Fibroblast of the aortic adventitia (primary cell): ENCODE measurements around the gene MAD1L1. TPM values are rescaled to one million over a fixed set of nuclear protein-coding genes. Genes with fewer than 3 reads are reported as not detected.

Experiments
- DNase-seq: peaks from one replicate; pipeline ENCODE4 v3.0.0-alpha.2; 2010; ENCODE audit warnings: low read depth
- H3K4me3 ChIP-seq: 2 replicates; pipeline ENCODE4 v1.5.1; 2011; ENCODE audit warnings: low read depth, mild to moderate bottlenecking, control low read depth, low read length, moderate library complexity
- total RNA-seq: library from RNA; depleted of rRNA; stranded (reverse); fragments of >200 nt; gene quantifications from 2 replicates; pipeline ENCODE4 v1.2.3, GENCODE V29; 2012; ENCODE audit warnings: low replicate concordance
- TF ChIP-seq, protein P1 (sequence below): IDR thresholded peaks from 2 replicates; pipeline ENCODE4 v1.5.1; 2011; ENCODE audit warnings: mild to moderate bottlenecking, low read length, control low read depth, inconsistent platforms; ENCODE audit not compliant: insufficient read depth

Gene MAD1L1
- total RNA-seq, 1 donor, result 22.9 TPM

DNA sequence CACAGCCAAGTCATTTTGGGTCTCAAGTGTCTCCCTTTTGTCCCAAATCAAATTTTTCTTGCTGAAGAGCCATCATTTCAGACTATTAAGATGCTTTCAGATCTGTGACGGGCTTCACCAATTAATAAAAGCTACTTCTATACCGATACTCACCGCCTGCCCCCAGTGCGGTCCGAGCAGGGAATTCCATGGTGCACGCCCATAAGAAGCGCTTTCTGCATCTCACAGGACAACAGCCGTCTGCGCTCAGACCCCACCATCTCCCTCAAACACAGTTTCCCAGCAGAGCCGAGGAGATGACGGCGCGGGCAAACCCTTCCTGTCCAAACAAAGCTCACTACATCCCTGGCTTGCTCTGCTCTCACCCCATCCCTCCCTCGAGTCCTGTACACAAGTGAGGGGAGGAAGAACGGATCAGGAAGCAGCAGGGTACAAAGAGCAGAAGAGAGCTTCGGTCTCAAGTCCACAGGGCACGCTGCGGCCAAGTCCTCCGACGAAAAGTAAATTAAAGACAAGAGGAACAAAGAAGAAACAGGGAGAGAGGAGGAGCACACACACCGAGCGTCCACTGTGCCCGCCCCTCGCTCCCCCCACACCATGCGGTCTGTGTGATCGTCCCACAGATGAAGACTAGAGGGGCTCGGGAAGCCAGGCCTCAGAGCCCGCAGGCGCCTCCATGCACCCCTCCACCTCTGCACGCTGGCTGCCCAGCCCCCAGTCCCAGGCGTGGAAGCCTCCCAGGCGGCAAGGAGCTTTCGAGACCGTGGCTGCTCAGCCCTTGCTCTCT lies 121.9 kb downstream of the MAD1L1 start:
- peak; percentile 13 for DNase-seq
- TF ChIP-seq, protein P1, sequence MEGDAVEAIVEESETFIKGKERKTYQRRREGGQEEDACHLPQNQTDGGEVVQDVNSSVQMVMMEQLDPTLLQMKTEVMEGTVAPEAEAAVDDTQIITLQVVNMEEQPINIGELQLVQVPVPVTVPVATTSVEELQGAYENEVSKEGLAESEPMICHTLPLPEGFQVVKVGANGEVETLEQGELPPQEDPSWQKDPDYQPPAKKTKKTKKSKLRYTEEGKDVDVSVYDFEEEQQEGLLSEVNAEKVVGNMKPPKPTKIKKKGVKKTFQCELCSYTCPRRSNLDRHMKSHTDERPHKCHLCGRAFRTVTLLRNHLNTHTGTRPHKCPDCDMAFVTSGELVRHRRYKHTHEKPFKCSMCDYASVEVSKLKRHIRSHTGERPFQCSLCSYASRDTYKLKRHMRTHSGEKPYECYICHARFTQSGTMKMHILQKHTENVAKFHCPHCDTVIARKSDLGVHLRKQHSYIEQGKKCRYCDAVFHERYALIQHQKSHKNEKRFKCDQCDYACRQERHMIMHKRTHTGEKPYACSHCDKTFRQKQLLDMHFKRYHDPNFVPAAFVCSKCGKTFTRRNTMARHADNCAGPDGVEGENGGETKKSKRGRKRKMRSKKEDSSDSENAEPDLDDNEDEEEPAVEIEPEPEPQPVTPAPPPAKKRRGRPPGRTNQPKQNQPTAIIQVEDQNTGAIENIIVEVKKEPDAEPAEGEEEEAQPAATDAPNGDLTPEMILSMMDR, result no peak
- no peak overlapping the region for H3K4me3 ChIP-seq

GRCh38 chr7:2109936-2110609 lies 122.7 kb downstream of the MAD1L1 start:
- no peak overlapping the region for H3K4me3 ChIP-seq
- TF ChIP-seq, protein P1, result no peak
- DNase-seq, result peak; percentile 80

- TF ChIP-seq, protein P1, result no peak
- no peak overlapping the region for H3K4me3 ChIP-seq
- DNase-seq, result no peak
Measured at GRCh38 chr7:2109251-2109872, 123.4 kb downstream of the MAD1L1 start.

DNA sequence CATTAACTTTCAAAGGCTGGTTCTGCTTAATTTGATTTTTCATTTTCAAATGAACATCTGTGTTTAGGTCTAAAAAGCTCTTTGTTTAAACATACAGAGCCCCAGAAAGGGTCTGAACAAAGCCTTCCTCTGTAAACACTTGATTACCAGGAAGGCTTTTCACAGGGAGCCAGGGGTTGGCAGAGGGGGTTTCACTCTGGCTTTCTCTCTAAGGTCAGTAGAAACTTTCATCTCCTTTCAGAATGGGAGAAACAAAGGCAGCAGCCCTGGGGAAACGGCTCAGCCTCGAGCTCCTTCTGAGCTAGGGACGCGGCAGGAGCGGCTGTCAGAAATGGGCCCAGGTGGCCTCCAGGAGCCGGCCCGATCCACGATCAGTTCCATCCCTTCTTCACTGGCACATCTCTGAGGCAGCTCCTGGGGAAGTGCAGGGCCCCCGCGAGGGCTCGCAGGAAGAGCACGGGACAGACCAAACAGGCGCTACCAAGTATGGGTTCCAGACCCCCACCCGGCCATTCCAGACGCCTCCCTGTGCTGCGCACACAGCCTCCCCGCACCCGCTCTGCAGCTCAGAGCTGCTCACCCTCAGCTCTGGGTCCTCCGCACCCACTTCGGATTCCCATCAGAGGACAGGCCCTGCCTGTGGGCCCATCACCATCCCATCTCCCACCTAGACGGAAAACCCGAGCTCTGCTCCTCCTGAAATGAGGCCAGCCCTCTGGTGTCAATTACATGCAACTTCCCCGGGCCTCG lies 124.1 kb downstream of the MAD1L1 start:
- TF ChIP-seq, protein P1, result no peak
- no peak for DNase-seq
- H3K4me3 ChIP-seq, result no peak overlapping the region

- TF ChIP-seq, protein P1, result no peak
- H3K4me3 ChIP-seq, result no peak overlapping the region
- no peak for DNase-seq
Measured at GRCh38 chr7:2108071-2108455, 124.7 kb downstream of the MAD1L1 start.

DNA sequence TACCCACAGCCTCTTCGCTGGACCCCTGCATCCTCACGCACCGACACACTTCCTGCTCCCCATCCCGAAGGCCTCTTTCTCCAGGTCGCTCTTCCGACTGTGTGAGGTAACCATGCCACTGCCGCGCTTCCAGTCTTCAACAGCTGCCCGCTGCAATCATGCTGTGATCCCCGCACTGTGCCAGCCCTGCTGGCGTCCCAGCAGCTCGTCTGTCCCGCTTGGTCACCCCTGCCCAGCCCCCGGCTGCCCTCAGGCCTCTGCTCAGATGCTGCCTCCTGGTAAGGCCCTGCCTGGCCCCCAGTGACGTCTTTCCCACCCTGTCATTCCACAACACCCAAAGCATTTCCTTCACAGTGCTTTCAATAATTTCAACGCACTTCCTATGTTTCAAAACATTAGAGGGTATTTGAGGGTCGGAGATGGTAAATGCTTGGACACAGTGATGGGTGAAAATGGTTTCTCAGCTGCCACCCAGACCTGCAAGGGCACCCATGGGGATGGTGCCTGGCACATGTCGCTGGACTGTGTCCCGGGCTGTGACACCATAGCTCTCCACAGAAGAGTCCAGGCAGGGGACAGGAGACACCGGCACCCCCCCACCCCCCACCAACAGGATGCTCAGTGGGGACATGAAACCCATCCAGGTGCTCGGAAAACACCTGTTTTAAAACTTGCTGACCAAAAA lies 125.2 kb downstream of the MAD1L1 start:
- TF ChIP-seq, protein P1, result no peak
- H3K4me3 ChIP-seq, result no peak overlapping the region
- DNase-seq, result no peak
